A673 (cell line): ENCODE data around the gene DGAT2. TPM values are rescaled to one million over a fixed set of nuclear protein-coding genes. Genes with fewer than 3 reads are reported as not detected.
A peak's percentile ranks its signal among the peaks of the same experiment; 100 is the strongest.

ENCODE experiments used
- BruUV-seq: library from RNA; stranded (reverse); fragments of 400-500 nt; replicated peaks from 2 replicates; lab custom pipeline; 2021; lab: Mats Ljungman, UMichigan
- CTCF ChIA-PET: fragments of 300-600 bp; sonication (Branson Sonifier 250); formaldehyde crosslinking; loops from one replicate; lab custom pipeline; 2022; ENCODE audit warnings: antibody characterized with exemption; lab: Charles Lee
- POLR2A ChIA-PET: fragments of 300-600 bp; sonication (Branson Sonifier 250); formaldehyde crosslinking; loops from one replicate; lab custom pipeline; 2022; ENCODE audit warnings: antibody characterized with exemption; ENCODE audit not compliant: low non-redundant PET; lab: Charles Lee
- DNase-seq: peaks from one replicate; pipeline ENCODE4 v3.0.0-alpha.2; 2015; ENCODE audit warnings: low spot score
- H3K27ac ChIP-seq: fragments of 200-600 bp; sonication (generic); 2 replicates; pipeline ENCODE4 v1.5.1; 2016; ENCODE audit warnings: mixed run types, low read depth, mild to moderate bottlenecking, mixed read lengths, antibody characterized with exemption, low read length; ENCODE audit not compliant: poor library complexity, severe bottlenecking
- H3K27me3 ChIP-seq: fragments of 200-600 bp; sonication (generic); replicated peaks from 2 replicates; pipeline ENCODE4 v1.6.1; 2017; ENCODE audit warnings: mixed run types, low read depth, mild to moderate bottlenecking, mixed read lengths, antibody characterized with exemption, low read length; ENCODE audit not compliant: insufficient read depth, poor library complexity
- H3K36me3 ChIP-seq: fragments of 200-600 bp; sonication (generic); 2 replicates; pipeline ENCODE4 v1.6.1; 2016; ENCODE audit warnings: mixed run types, mild to moderate bottlenecking, mixed read lengths, antibody characterized with exemption, low read length; ENCODE audit not compliant: insufficient read depth, poor library complexity, severe bottlenecking
- H3K4me1 ChIP-seq: fragments of 200-600 bp; sonication (generic); 2 replicates; pipeline ENCODE4 v1.6.1; 2017; ENCODE audit warnings: mixed run types, mild to moderate bottlenecking, mixed read lengths, antibody characterized with exemption, low read length; ENCODE audit not compliant: insufficient read depth, poor library complexity, severe bottlenecking
- H3K4me3 ChIP-seq: fragments of 200-600 bp; sonication (generic); 2 replicates; pipeline ENCODE4 v1.5.1; 2016; ENCODE audit warnings: low read depth, mixed run types, mild to moderate bottlenecking, mixed read lengths, low read length; ENCODE audit not compliant: poor library complexity, severe bottlenecking
- H3K9me3 ChIP-seq: fragments of 200-600 bp; sonication (generic); 2 replicates; pipeline ENCODE4 v1.6.1; 2016; ENCODE audit warnings: mixed run types, low read depth, mild to moderate bottlenecking, mixed read lengths, antibody characterized with exemption, low read length; ENCODE audit not compliant: poor library complexity, severe bottlenecking
- CTCF ChIP-seq: fragments of 300-800, 200-600 bp; sonication (generic); conservative IDR thresholded peaks from 2 replicates; pipeline ENCODE4 v1.5.1; 2017; ENCODE audit warnings: low read depth, mild to moderate bottlenecking, antibody characterized with exemption, low read length, moderate library complexity, mixed read lengths
- EZH2 ChIP-seq: fragments of 200-600 bp; sonication (generic); IDR thresholded peaks from 2 replicates; pipeline ENCODE4 v1.6.1; 2017; ENCODE audit warnings: borderline replicate concordance, low read depth, mild to moderate bottlenecking, mixed read lengths, antibody characterized with exemption, low read length; ENCODE audit not compliant: poor library complexity, severe bottlenecking
- intact Hi-C: fragments of 100-400 bp; cut with micrococcal nuclease; formaldehyde crosslinking; loops from one replicate; pipeline ENCODE4 v1.10.0; 2022; ENCODE audit not compliant: unreplicated experiment
- total RNA-seq: library from RNA; stranded (reverse); gene quantifications from 2 replicates; pipeline ENCODE4 v1.2.3, GENCODE V29; 2021

DGAT2 gene
- total RNA-seq, 1 experiment from 2014 or later: 3.7 TPM

- TF ChIP-seq EZH2 (no peak), CTCF (peak; percentile 97)
- Histone ChIP-seq H3K27ac (no peak overlapping the region), H3K9me3 (no peaks in the 10 kb centered on the region), H3K36me3 (no peaks in the 10 kb centered on the region), H3K27me3 (no peaks in the 10 kb centered on the region), H3K4me1 (no peaks in the 10 kb centered on the region), H3K4me3 (no peak overlapping the region)
- no TSS peak for BruUV-seq
- ChIA-PET CTCF (interaction anchor here (0.6 to 2.1 kb wide), 3 partner anchors 35 to 404 kb away, joined by 3 to 15 read pairs (median 5); no protein-coding TSS in a partner anchor), POLR2A (no interaction called here)
- intact Hi-C loops: loop anchor here (1.0 to 5.0 kb wide), 3 partner anchors 64 to 519 kb away; no protein-coding TSS in a partner anchor
- peak; percentile 76 for DNase-seq
These were observed 34.6 kb downstream of the DGAT2 start for GRCh38 chr11:75802913-75803820.

- H3K4me1 ChIP-seq: peaks cover 3% of the 10 kb centered on the region
- CTCF ChIA-PET: no interaction called here
- TF ChIP-seq CTCF: no peak
- TF ChIP-seq EZH2: no peak
- H3K27me3 ChIP-seq: no peaks in the 10 kb centered on the region
- no TSS peak for BruUV-seq
- no peak for DNase-seq
- POLR2A ChIA-PET: no interaction called here
- intact Hi-C loops: no loop called here
- no peak overlapping the region for H3K27ac ChIP-seq
- H3K9me3 ChIP-seq: no peaks in the 10 kb centered on the region
- no peak overlapping the region for H3K4me3 ChIP-seq
- no peaks in the 10 kb centered on the region for H3K36me3 ChIP-seq
These were observed 40.5 kb downstream of the DGAT2 start for GRCh38 chr11:75809111-75809510.

GRCh38 chr11:75809991-75810390, 41.4 kb downstream of the DGAT2 start:
- POLR2A ChIA-PET: no interaction called here
- Histone ChIP-seq H3K9me3 (no peaks in the 10 kb centered on the region), H3K27ac (no peak overlapping the region), H3K4me1 (peaks cover 6% of the 10 kb centered on the region), H3K27me3 (no peaks in the 10 kb centered on the region), H3K4me3 (no peak overlapping the region), H3K36me3 (no peaks in the 10 kb centered on the region)
- TF ChIP-seq EZH2: no peak
- TF ChIP-seq CTCF: no peak
- CTCF ChIA-PET: no interaction called here
- intact Hi-C loops: no loop called here
- no TSS peak for BruUV-seq
- no peak for DNase-seq
